Brain microvascular endothelial cell (primary cell): ENCODE data around the gene SMIM33.
"Not testable (repeated sequence)": the region's sequence is repeated elsewhere in the genome, so short reads cannot be mapped to it uniquely, and the experiment has no call there.

Experiments
- DNase-seq: peaks from one replicate; pipeline ENCODE4 v3.0.0-alpha.2; 2020
- H3K27ac ChIP-seq: fragments of 250-450 bp; sonication (Bioruptor Pico); 2 replicates; pipeline ENCODE4 v1.5.1; 2020; ENCODE audit warnings: mild to moderate bottlenecking, moderate library complexity
- H3K27me3 ChIP-seq: fragments of 250-450 bp; sonication (Bioruptor Pico); replicated peaks from 2 replicates; pipeline ENCODE4 v1.5.1; 2020; ENCODE audit warnings: mild to moderate bottlenecking
- H3K36me3 ChIP-seq: fragments of 250-450 bp; sonication (Bioruptor Pico); replicated peaks from 2 replicates; pipeline ENCODE4 v1.5.1; 2020; ENCODE audit warnings: mild to moderate bottlenecking
- H3K4me3 ChIP-seq: 2 replicates; pipeline ENCODE4 v1.5.1; 2011; ENCODE audit warnings: low read depth, mild to moderate bottlenecking, control low read depth, low read length, moderate library complexity
- in situ Hi-C: cut with HindIII; loops from 2 replicates; pipeline ENCODE4 v1.10.0; 2017; ENCODE audit warnings: low sequenced_read_pairs, low pct_ligation_motif_present
- TF ChIP-seq, protein P1 (sequence below): IDR thresholded peaks from 2 replicates; pipeline ENCODE4 v1.5.1; 2011; ENCODE audit warnings: low read depth, mild to moderate bottlenecking, moderate library complexity, low read length, control low read depth, inconsistent platforms; ENCODE audit errors: missing control alignments

The SMIM33 gene

GRCh38 chr5:139431706-139432105 is 39.1 kb upstream of the SMIM33 start:
- TF ChIP-seq, protein P1, sequence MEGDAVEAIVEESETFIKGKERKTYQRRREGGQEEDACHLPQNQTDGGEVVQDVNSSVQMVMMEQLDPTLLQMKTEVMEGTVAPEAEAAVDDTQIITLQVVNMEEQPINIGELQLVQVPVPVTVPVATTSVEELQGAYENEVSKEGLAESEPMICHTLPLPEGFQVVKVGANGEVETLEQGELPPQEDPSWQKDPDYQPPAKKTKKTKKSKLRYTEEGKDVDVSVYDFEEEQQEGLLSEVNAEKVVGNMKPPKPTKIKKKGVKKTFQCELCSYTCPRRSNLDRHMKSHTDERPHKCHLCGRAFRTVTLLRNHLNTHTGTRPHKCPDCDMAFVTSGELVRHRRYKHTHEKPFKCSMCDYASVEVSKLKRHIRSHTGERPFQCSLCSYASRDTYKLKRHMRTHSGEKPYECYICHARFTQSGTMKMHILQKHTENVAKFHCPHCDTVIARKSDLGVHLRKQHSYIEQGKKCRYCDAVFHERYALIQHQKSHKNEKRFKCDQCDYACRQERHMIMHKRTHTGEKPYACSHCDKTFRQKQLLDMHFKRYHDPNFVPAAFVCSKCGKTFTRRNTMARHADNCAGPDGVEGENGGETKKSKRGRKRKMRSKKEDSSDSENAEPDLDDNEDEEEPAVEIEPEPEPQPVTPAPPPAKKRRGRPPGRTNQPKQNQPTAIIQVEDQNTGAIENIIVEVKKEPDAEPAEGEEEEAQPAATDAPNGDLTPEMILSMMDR: no peak

DNA sequence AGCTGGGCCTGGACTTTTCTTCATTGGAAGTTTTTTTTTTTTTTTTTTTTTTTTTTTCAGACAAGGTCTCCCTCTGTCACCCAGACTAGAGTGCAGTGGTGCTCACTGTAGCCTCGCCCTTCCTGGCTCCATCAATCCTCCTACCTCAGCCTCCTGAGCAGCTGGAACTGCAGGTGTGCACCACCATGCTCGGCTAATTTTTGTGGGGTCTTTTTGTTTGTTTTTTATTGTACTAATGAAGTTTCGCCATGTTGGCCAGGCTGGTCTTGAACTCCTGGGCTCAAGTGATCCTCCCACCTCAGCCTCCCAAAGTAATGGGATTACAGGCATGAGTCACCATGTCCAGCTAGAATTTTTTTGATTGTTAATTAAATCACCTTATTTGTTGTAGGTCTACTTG is 35.1 kb upstream of the SMIM33 start:
- no peak overlapping the region for H3K27ac ChIP-seq
- no peak overlapping the region for H3K4me3 ChIP-seq
- no peaks in the 10 kb centered on the region for H3K27me3 ChIP-seq
- no peak for DNase-seq
- TF ChIP-seq, protein P1: no peak
- no peaks in the 10 kb centered on the region for H3K36me3 ChIP-seq
- in situ Hi-C loops: no loop called here

More at GRCh38 chr5:139431706-139432105, 39.1 kb upstream of the SMIM33 start:
- Histone ChIP-seq H3K27ac (no peak overlapping the region), H3K4me3 (no peak overlapping the region), H3K36me3 (peaks cover 6% of the 10 kb centered on the region), H3K27me3 (no peaks in the 10 kb centered on the region)
- in situ Hi-C loops: no loop called here
- no peak for DNase-seq

DNA sequence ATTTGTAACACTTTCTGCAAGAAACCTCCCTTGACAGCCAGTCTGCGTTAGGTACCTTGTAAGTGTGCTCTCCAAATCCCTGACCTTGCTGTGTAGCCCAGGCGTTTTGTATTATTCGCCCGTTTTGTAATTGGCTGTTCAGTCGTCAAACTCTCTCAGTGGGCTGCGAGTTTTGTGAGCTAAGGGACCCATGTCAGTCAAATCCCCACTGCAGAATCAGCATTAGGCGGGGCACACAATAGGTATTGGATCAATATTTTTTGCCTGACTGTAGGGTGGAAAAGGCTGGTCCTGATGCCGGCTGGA is 32.1 kb upstream of the SMIM33 start:
- H3K4me3 ChIP-seq: peak overlapping the region; percentile 96
- H3K36me3 ChIP-seq: no peaks in the 10 kb centered on the region
- no peak overlapping the region for H3K27ac ChIP-seq
- in situ Hi-C loops: no loop called here
- H3K27me3 ChIP-seq: no peaks in the 10 kb centered on the region
- TF ChIP-seq, protein P1: no peak
- DNase-seq: no peak

GRCh38 chr5:139439013-139439903 is 31.5 kb upstream of the SMIM33 start, which contains the start of gene DNAJC18:
Gene DNAJC18 (minus strand): TSS chr5:139439525. CDS start chr5:139439445, 80 bp downstream.
- H3K4me3 ChIP-seq: peak within 1 kb of the TSS; percentile 96
- in situ Hi-C loops: no loop called here

DNA sequence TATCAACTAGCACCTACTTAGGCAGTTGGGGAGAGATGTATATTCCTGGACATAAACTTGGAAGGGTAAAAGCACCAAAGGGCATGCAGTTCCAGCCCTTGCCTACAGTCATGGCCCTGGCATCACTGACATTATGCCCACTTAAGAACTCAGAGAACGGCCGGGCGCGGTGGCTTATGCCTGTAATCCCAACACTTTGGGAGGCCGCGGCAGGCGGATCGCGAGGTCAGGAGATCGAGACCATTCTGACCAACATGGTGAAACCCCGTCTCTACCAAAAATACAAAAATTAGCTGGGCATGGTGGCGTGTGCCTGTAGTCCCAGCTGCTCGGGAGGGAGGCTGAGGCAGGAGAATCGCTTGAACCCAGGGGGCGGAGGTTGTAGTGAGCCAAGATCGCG is 30.4 kb upstream of the SMIM33 start:
- DNase-seq, in situ Hi-C loops, H3K27me3 ChIP-seq, H3K27ac ChIP-seq, H3K4me3 ChIP-seq, H3K36me3 ChIP-seq: not testable (repeated sequence)

More at GRCh38 chr5:139439013-139439903, 31.5 kb upstream of the SMIM33 start, which contains the start of gene DNAJC18:
- peak; percentile 89 for DNase-seq
- TF ChIP-seq, protein P1: no peak
- H3K27ac ChIP-seq: peak within 1 kb of the TSS; percentile 90
- no peaks in the 10 kb centered on the region for H3K27me3 ChIP-seq
- no peaks in the 10 kb centered on the region for H3K36me3 ChIP-seq

DNA sequence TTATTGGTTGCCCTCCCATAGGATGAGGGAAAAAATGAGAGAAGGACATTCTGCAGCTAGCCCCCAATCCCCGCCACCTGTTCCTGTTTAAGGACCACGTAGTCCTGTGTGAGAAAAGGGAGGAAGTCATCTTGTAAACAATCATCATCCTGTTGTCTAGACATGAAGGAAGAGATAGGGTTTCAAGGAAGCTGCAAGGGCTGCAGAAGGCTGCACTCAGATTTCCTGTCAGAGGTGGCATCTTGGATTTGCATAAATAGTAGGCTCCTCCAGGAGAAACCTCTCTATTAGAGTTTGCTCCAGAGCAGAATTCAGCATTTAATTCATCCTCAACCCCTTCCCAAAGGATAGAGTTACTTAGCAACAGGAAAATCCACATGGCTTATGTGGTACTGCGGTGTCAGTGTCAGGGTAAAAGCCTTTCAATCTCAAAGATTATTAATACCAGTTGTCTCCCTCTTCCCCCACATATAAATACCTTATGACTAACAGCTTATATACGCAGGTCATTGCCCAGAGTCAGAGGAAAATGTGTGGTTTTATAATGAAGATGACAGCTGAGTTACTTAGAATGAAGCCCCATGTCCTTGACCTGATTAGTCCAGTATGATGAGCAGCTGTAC is 26.9 kb upstream of the SMIM33 start:
- H3K27me3 ChIP-seq: no peaks in the 10 kb centered on the region
- in situ Hi-C loops: no loop called here
- peak; percentile 60 for DNase-seq
- TF ChIP-seq, protein P1: no peak
- H3K27ac ChIP-seq: peak overlapping the region; percentile 4
- H3K4me3 ChIP-seq: no peak overlapping the region
- peaks cover 2% of the 10 kb centered on the region for H3K36me3 ChIP-seq
